ENCODE measurements around the gene GFRA3.
"Not testable (repeated sequence)": the region's sequence is repeated elsewhere in the genome, so short reads cannot be mapped to it uniquely, and the experiment has no call there.

GFRA3 gene

GRCh38 chr5:138274189-138274853, at the start of gene GFRA3:
Gene GFRA3 (minus strand): TSS chr5:138274621. CDS start chr5:138274424, 197 bp downstream.
- DNase-seq = no peak

- DNase-seq = not testable (repeated sequence)
Measured at GRCh38 chr5:138318211-138318610, 43.8 kb upstream of the GFRA3 start.

- no peak for DNase-seq
Measured at GRCh38 chr5:138316355-138316754, 41.9 kb upstream of the GFRA3 start.

GRCh38 chr5:138315751-138316278, 41.4 kb upstream of the GFRA3 start:
- no peak for DNase-seq

GRCh38 chr5:138305797-138306196, 31.4 kb upstream of the GFRA3 start:
- no peak for DNase-seq

- no peak for DNase-seq
Measured at GRCh38 chr5:138303372-138303771, 29.0 kb upstream of the GFRA3 start.

GRCh38 chr5:138289296-138289695, 14.9 kb upstream of the GFRA3 start:
- no peak for DNase-seq

- no peak for DNase-seq
Measured at GRCh38 chr5:138287246-138287645, 12.8 kb upstream of the GFRA3 start.

- DNase-seq = no peak
Measured at GRCh38 chr5:138282920-138283742, 8.7 kb upstream of the GFRA3 start.

GRCh38 chr5:138280915-138281314, 6.5 kb upstream of the GFRA3 start:
- DNase-seq = no peak

- peak; percentile 10 for DNase-seq
Measured at GRCh38 chr5:138276402-138277054, 2.1 kb upstream of the GFRA3 start.

- no peak for DNase-seq
Measured at GRCh38 chr5:138275895-138276294, 1.5 kb upstream of the GFRA3 start.

- DNase-seq = no peak
Measured at GRCh38 chr5:138275379-138275782, 960 bp upstream of the GFRA3 start.

- no peak for DNase-seq
Measured at GRCh38 chr5:138273834-138274188, 610 bp downstream of the GFRA3 start.

- no peak for DNase-seq
Measured at GRCh38 chr5:138272681-138273080, 1.7 kb downstream of the GFRA3 start.

- no peak for DNase-seq
Measured at GRCh38 chr5:138271281-138271680, 3.1 kb downstream of the GFRA3 start.

GRCh38 chr5:138264183-138264582, 10.2 kb downstream of the GFRA3 start:
- DNase-seq = no peak

GRCh38 chr5:138263581-138263980, 10.8 kb downstream of the GFRA3 start:
- no peak for DNase-seq

- no peak for DNase-seq
Measured at GRCh38 chr5:138258704-138259292, 15.6 kb downstream of the GFRA3 start.

- no peak for DNase-seq
Measured at GRCh38 chr5:138257583-138257982, 16.8 kb downstream of the GFRA3 start.

GRCh38 chr5:138252944-138253343, 21.5 kb downstream of the GFRA3 start:
- DNase-seq = no peak

GRCh38 chr5:138247800-138248199, 26.6 kb downstream of the GFRA3 start:
- DNase-seq = not testable (repeated sequence)

GRCh38 chr5:138246822-138247221, 27.6 kb downstream of the GFRA3 start:
- DNase-seq = no peak

All from NCI-H187 treated with DMSO at 0.1 percent for 48 hours (cell line).